PC-3 (cell line): ENCODE results near the gene TMEM250. TPM values are rescaled to one million over a fixed set of nuclear protein-coding genes. Genes with fewer than 3 reads are reported as not detected.

Experiments used
- ATAC-seq: fragments of 200-7000 bp; cut with Tn5 transposase; 2 replicates; pipeline ENCODE4 v1.9.1; 2020; ENCODE audit warnings: mild to moderate bottlenecking, moderate library complexity
- BruUV-seq: library from RNA; stranded (reverse); fragments of 400-500 nt; replicated peaks from 2 replicates; lab custom pipeline; 2021; lab: Mats Ljungman, UMichigan
- CTCF ChIA-PET: fragments of 300-600 bp; sonication (Branson Sonifier 250); formaldehyde crosslinking; loops from one replicate; lab custom pipeline; 2022; ENCODE audit warnings: antibody characterized with exemption; lab: Charles Lee
- POLR2A ChIA-PET: fragments of 300-600 bp; sonication (Branson Sonifier 250); formaldehyde crosslinking; loops from one replicate; lab custom pipeline; 2022; ENCODE audit warnings: antibody characterized with exemption; ENCODE audit not compliant: unreplicated experiment; lab: Charles Lee
- DNase-seq: peaks from one replicate; pipeline ENCODE4 v3.0.0-alpha.2; 2015
- H2AFZ ChIP-seq: fragments of 300-600 bp; sonication (generic); 2 replicates; pipeline ENCODE4 v1.6.0; 2016; ENCODE audit warnings: antibody characterized with exemption, low read length
- H3F3A ChIP-seq: fragments of 300-600 bp; sonication (generic); one replicate; pipeline ENCODE4 v1.6.0; 2017; ENCODE audit warnings: antibody characterized with exemption, low read length, control low read depth, mild to moderate bottlenecking; ENCODE audit not compliant: unreplicated experiment
- H3K27ac ChIP-seq: fragments of 300-600 bp; sonication (generic); 2 replicates; pipeline ENCODE4 v1.5.1; 2016; ENCODE audit warnings: mild to moderate bottlenecking, low read length
- H3K27me3 ChIP-seq: fragments of 300-600 bp; sonication (generic); 2 replicates; pipeline ENCODE4 v1.6.1; 2016; ENCODE audit warnings: low read length, mixed read lengths
- H3K36me3 ChIP-seq: fragments of 300-600 bp; sonication (generic); 2 replicates; pipeline ENCODE4 v1.6.1; 2016; ENCODE audit warnings: low read depth, mixed run types, low read length, mixed read lengths
- H3K4me1 ChIP-seq: fragments of 300-600 bp; sonication (generic); 2 replicates; pipeline ENCODE4 v1.5.1; 2016; ENCODE audit warnings: low read length; ENCODE audit not compliant: insufficient read depth
- H3K4me2 ChIP-seq: fragments of 300-600 bp; sonication (generic); 2 replicates; pipeline ENCODE4 v1.6.0; 2016; ENCODE audit warnings: low read length
- H3K4me3 ChIP-seq: fragments of 300-600 bp; sonication (generic); 2 replicates; pipeline ENCODE4 v1.5.1; 2016; ENCODE audit warnings: mild to moderate bottlenecking, low read length, mixed read lengths
- H3K79me2 ChIP-seq: fragments of 300-600 bp; sonication (generic); 2 replicates; pipeline ENCODE4 v1.6.1; 2017; ENCODE audit warnings: low read length, mixed read lengths
- H3K9ac ChIP-seq: fragments of 300-600 bp; sonication (generic); 2 replicates; pipeline ENCODE4 v1.6.0; 2016; ENCODE audit warnings: mild to moderate bottlenecking, low read length
- H3K9me2 ChIP-seq: fragments of 300-600 bp; sonication (generic); replicated peaks from 2 replicates; pipeline ENCODE4 v1.6.1; 2016; ENCODE audit warnings: mixed run types, low read length, mixed read lengths
- H3K9me3 ChIP-seq: fragments of 300-600 bp; sonication (generic); 2 replicates; pipeline ENCODE4 v1.6.1; 2016; ENCODE audit warnings: low read length, mixed read lengths
- H4K20me1 ChIP-seq: fragments of 300-600 bp; sonication (generic); 2 replicates; pipeline ENCODE4 v1.6.1; 2016; ENCODE audit warnings: low read length, mixed read lengths
- CTCF ChIP-seq: fragments of 300-600 bp; sonication (generic); conservative IDR thresholded peaks from 2 replicates; pipeline ENCODE4 v1.5.1; 2017; ENCODE audit warnings: antibody characterized with exemption, low read depth, mild to moderate bottlenecking, low read length
- EZH2 ChIP-seq: fragments of 300-600 bp; sonication (generic); IDR thresholded peaks from one replicate; pipeline ENCODE4 v1.6.1; 2017; ENCODE audit warnings: antibody characterized with exemption, mild to moderate bottlenecking, low read length; ENCODE audit not compliant: unreplicated experiment
- EZH2phosphoT487 ChIP-seq: fragments of 300-600 bp; sonication (generic); IDR thresholded peaks from 2 replicates; pipeline ENCODE4 v1.6.1; 2018; ENCODE audit warnings: mild to moderate bottlenecking, antibody characterized with exemption, low read length, borderline replicate concordance
- intact Hi-C: fragments of 100-400 bp; cut with micrococcal nuclease; formaldehyde crosslinking; loops from 2 replicates; pipeline ENCODE4 v1.9.0; 2023
- total RNA-seq: library from RNA; depleted of rRNA; stranded (reverse); fragments of >200 nt; gene quantifications from 2 replicates; pipeline ENCODE4 v1.2.3, GENCODE V29; 2014

TMEM250 gene
- total RNA-seq, 1 experiment from 2014 or later, result 64.7 TPM

- ATAC-seq, result no peak
- no peak overlapping the region for H3K27ac ChIP-seq
- H3K4me3 ChIP-seq, result no peak overlapping the region
- H3K4me1 ChIP-seq, result peaks cover 9% of the 10 kb centered on the region; the same call in 1 of the 2 replicates
- CTCF ChIA-PET, result interaction anchor here (0.6 kb wide), 4 partner anchors 19 to 130 kb away, joined by 3 to 4 read pairs (median 4); no protein-coding TSS in a partner anchor
- H3K9ac ChIP-seq, result no peak overlapping the region
- POLR2A ChIA-PET, result no interaction called here
- no peak for DNase-seq
- intact Hi-C loops, result loop anchor here (2.0 kb wide), 1 partner anchor 34 kb away; no protein-coding TSS in a partner anchor
- H3K79me2 ChIP-seq, result peaks cover 53% of the 10 kb centered on the region
- no peak overlapping the region for H2AFZ ChIP-seq
- H3K9me2 ChIP-seq, result no peaks in the 10 kb centered on the region
- H4K20me1 ChIP-seq, result no peaks in the 10 kb centered on the region
- no peaks in the 10 kb centered on the region for H3K36me3 ChIP-seq
- no peaks in the 10 kb centered on the region for H3F3A ChIP-seq
- no peak for TF ChIP-seq EZH2phosphoT487
- no peaks in the 10 kb centered on the region for H3K9me3 ChIP-seq
- H3K27me3 ChIP-seq, result no peaks in the 10 kb centered on the region
- BruUV-seq, result no TSS peak
- no peak overlapping the region for H3K4me2 ChIP-seq
These were observed 29.6 kb downstream of the TMEM250 start for GRCh38 chr9:136088939-136089696.

DNA sequence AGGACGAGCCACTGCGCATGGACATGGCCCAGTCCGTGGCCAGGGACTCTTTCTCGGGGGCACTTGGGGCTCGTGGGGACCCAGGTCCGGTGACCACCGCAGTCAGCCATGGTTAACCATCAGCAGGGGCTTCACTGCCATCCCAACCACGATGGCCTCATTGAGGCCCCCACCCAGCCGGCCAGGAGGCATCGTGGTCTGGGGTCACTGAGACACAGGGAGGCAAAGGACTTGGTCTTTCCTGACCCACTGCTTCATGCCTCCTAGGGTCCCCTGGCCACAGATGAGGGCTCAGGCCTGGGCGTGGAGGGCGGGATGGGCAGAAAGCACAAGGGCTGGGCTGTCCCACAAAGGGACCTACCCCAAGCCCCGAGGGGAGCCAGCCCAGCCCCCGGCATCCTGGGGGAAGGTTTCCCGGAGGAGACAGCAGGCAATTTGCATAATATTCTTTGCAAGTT is 30.2 kb downstream of the TMEM250 start:
- H3K4me2 ChIP-seq, result no peak overlapping the region
- no peak overlapping the region for H3K27ac ChIP-seq
- H3K9ac ChIP-seq, result no peak overlapping the region
- POLR2A ChIA-PET, result no interaction called here
- CTCF ChIA-PET, result no interaction called here
- H3K27me3 ChIP-seq, result no peaks in the 10 kb centered on the region
- ATAC-seq (no peak), DNase-seq (no peak)
- no peaks in the 10 kb centered on the region for H4K20me1 ChIP-seq
- peaks cover 4% of the 10 kb centered on the region; the same call in 1 of the 2 replicates for H3K4me1 ChIP-seq
- H3K9me3 ChIP-seq, result no peaks in the 10 kb centered on the region
- intact Hi-C loops, result loop anchor here (2.0 kb wide), 1 partner anchor 34 kb away; no protein-coding TSS in a partner anchor
- H3K9me2 ChIP-seq, result no peaks in the 10 kb centered on the region
- no peaks in the 10 kb centered on the region for H3F3A ChIP-seq
- no peak overlapping the region for H2AFZ ChIP-seq
- no TSS peak for BruUV-seq
- H3K36me3 ChIP-seq, result no peaks in the 10 kb centered on the region
- TF ChIP-seq EZH2phosphoT487, result no peak
- TF ChIP-seq CTCF, result no peak
- TF ChIP-seq EZH2, result no peak
- H3K4me3 ChIP-seq, result no peak overlapping the region
- H3K79me2 ChIP-seq, result peaks cover 47% of the 10 kb centered on the region

DNA sequence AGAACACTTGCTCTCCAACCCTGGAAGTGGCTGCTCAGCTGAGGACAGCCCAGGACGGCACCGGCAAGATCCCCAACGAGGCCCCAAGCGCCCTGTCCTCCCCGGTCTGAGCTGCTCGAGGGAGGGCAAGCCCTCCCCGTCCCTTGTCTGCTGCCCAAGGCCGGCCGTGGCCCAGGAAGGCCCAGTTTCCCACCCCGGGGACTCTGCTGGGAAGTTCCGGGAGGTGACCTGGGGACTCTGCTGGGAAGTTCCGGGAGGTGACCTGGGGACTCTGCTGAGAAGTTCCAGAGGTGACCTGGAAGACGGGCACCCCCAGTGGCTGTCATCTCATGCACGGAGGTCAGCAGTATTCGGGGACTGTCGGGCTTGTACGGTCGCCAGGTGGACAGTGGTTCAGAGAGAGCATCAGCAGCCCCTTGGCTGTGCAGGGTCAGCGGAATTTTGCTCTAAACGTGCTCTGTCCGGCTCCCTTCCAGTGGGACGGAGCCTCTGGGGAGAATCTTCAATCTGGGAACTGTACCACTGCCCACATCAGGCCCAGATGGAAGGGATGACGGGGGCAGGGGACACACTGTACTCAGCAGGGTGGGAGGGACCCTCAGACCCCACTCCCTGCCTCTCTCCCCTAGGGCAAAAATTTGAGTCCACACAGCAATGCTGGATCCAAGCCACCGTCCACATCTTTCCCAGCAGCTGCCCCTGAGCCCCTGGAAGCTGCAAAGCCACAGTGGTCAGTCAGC is 30.8 kb downstream of the TMEM250 start:
- no TSS peak for BruUV-seq
- Histone ChIP-seq H3K79me2 (peaks cover 41% of the 10 kb centered on the region), H3K9ac (no peak overlapping the region), H3K4me3 (no peak overlapping the region), H3K9me3 (no peaks in the 10 kb centered on the region), H2AFZ (no peak overlapping the region), H3K4me2 (no peak overlapping the region), H3K27ac (no peak overlapping the region), H3K4me1 (no peaks in the 10 kb centered on the region), H4K20me1 (no peaks in the 10 kb centered on the region), H3K27me3 (no peaks in the 10 kb centered on the region), H3F3A (no peaks in the 10 kb centered on the region), H3K36me3 (no peaks in the 10 kb centered on the region), H3K9me2 (no peaks in the 10 kb centered on the region)
- intact Hi-C loops, result loop anchor here (2.0 kb wide), 1 partner anchor 35 kb away; no protein-coding TSS in a partner anchor
- CTCF ChIA-PET, result no interaction called here
- no peak for ATAC-seq
- DNase-seq, result no peak
- TF ChIP-seq EZH2, result no peak
- no peak for TF ChIP-seq CTCF
- TF ChIP-seq EZH2phosphoT487, result no peak
- POLR2A ChIA-PET, result no interaction called here
